ENCODE data around the gene MSL3. TPM values are rescaled to one million over a fixed set of nuclear protein-coding genes. Genes with fewer than 3 reads are reported as not detected.

Gene MSL3
- total RNA-seq, 1 experiment from 2014 or later: 17.0 TPM

GRCh38 chrX:11753668-11754067 is 4.4 kb upstream of the MSL3 start:
- H3K27ac ChIP-seq (ENCODE audit: low read length): no peak overlapping the region
- ATAC-seq: no peak
- intact Hi-C loops (cut with micrococcal nuclease; ENCODE audit: unreplicated experiment): no loop called here
- in situ Hi-C loops (cut with HindIII; ENCODE audit: low pct_unique_long_range_greater_than_20kb, low sequenced_read_pairs): no loop called here
- no peaks in the 10 kb centered on the region; the same call in 1 of the 2 replicates for H3K27me3 ChIP-seq (ENCODE audit: control insufficient read depth, insufficient read depth, low read length)
- H3K36me3 ChIP-seq (ENCODE audit: control insufficient read depth, insufficient read depth, low read length): no peaks in the 10 kb centered on the region
- no peak overlapping the region for H3K4me3 ChIP-seq (ENCODE audit: low read depth in 2 of 2, low read length in 2 of 2)
- no peaks in the 10 kb centered on the region for H3K9me3 ChIP-seq (ENCODE audit: control insufficient read depth, insufficient read depth, low read depth, low read length)
- no peak for DNase-seq (ENCODE audit: low read depth, low spot score)
- ChIA-PET CTCF (no interaction called here), POLR2A (no interaction called here)
- H3K4me1 ChIP-seq (ENCODE audit: control insufficient read depth, insufficient read depth, low read length): no peaks in the 10 kb centered on the region
- BruUV-seq (replicated peaks): no TSS peak
- TF ChIP-seq SIN3A (IDR thresholded peaks at IDR 0.05; ENCODE audit: borderline replicate concordance, insufficient read depth, low read depth, low read length) (no peak), TCF7L2 (IDR thresholded peaks at IDR 0.05; ENCODE audit: low read depth, low read length) (no peak), POLR2AphosphoS5 (IDR thresholded peaks at IDR 0.05; ENCODE audit: low read depth, low read length) (no peak), CTCF (IDR thresholded peaks at IDR 0.05) (no peak)

GRCh38 chrX:11754958-11755645 is 2.9 kb upstream of the MSL3 start:
- Histone ChIP-seq H3K4me3 (ENCODE audit: low read depth in 2 of 2, low read length in 2 of 2) (no peak overlapping the region), H3K9me3 (ENCODE audit: control insufficient read depth, insufficient read depth, low read depth, low read length) (no peaks in the 10 kb centered on the region), H3K4me1 (ENCODE audit: control insufficient read depth, insufficient read depth, low read length) (no peaks in the 10 kb centered on the region; the same call in 1 of the 2 replicates), H3K36me3 (ENCODE audit: control insufficient read depth, insufficient read depth, low read length) (no peaks in the 10 kb centered on the region), H3K27me3 (ENCODE audit: control insufficient read depth, insufficient read depth, low read length) (no peaks in the 10 kb centered on the region; the same call in 1 of the 2 replicates), H3K27ac (ENCODE audit: low read length) (no peak overlapping the region)
- no peak for TF ChIP-seq REST (IDR thresholded peaks at IDR 0.05; ENCODE audit: insufficient read depth in 1 of 2, low read depth in 2 of 2, low read length in 1 of 2)
- TF ChIP-seq TCF7L2 (IDR thresholded peaks at IDR 0.05; ENCODE audit: low read depth, low read length): no peak
- no peak for TF ChIP-seq POLR2AphosphoS5 (IDR thresholded peaks at IDR 0.05; ENCODE audit: low read depth, low read length)
- no peak for TF ChIP-seq CTCF (IDR thresholded peaks at IDR 0.05)
- no peak for TF ChIP-seq SIN3A (IDR thresholded peaks at IDR 0.05; ENCODE audit: borderline replicate concordance, insufficient read depth, low read depth, low read length)
- intact Hi-C loops (cut with micrococcal nuclease; ENCODE audit: unreplicated experiment): no loop called here
- CTCF ChIA-PET: no interaction called here
- ATAC-seq (no peak), DNase-seq (ENCODE audit: low read depth, low spot score) (no peak)
- in situ Hi-C loops (cut with HindIII; ENCODE audit: low pct_unique_long_range_greater_than_20kb, low sequenced_read_pairs): no loop called here
- BruUV-seq (replicated peaks): no TSS peak
- POLR2A ChIA-PET: no interaction called here

All from Panc1 (cell line).